ENCODE results near the gene DCHS1. TPM values are rescaled to one million over a fixed set of nuclear protein-coding genes. Genes with fewer than 3 reads are reported as not detected.

Gene DCHS1
- total and polyA plus RNA-seq, 2 donors (not counting 1 experiment from before 2014, with no cell fraction given), result 0.92 to 23.9 TPM

DNA sequence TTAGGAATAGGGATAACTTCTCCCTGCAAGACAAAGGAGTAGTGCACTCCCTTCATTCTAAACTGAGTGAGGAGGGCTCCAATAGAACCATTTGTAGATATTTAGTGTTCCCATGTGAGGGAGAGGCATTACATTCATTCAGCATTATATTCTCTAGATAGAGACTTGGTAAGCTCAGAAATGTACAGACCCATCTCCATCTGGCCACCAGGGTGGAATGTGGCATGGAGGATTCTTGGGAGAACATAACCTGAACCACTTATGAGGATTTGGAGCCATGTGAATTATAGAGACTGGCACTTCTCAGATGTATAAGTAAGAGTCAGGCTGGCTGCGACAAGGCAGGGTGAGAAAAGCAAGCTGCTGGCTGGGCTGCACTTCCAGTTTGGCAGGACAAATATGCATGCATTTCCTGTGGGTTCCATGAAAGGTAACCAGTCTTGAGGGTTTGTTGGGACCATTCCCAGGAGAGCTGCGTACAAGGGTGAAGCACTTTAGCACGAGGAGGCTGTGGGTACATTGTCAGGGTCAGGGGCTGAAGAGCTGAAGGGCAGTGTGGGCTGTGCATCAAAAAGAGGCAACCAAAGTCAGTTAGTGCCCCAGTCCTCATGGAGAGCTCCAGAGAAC lies 61.4 kb downstream of the DCHS1 start:
- Histone ChIP-seq H2AFZ (ENCODE audit: low read length) (no peak overlapping the region), H3K79me2 (ENCODE audit: control insufficient read depth, insufficient read depth, low read length) (peaks cover 2% of the 10 kb centered on the region), H3K4me3 (replicated peaks in 1 of 4; ENCODE audit: control extremely low read depth in 1 of 4, insufficient read depth in 1 of 4, low read depth in 3 of 4, low read length in 4 of 4) (no peak overlapping the region), H3K27me3 (ENCODE audit: control insufficient read depth, insufficient read depth, low read length) (no peaks in the 10 kb centered on the region), H3K27ac (ENCODE audit: insufficient read depth, low read length) (no peak overlapping the region), H3K4me2 (ENCODE audit: extremely low read depth, insufficient read depth, low read length) (no peak overlapping the region), H3K9ac (ENCODE audit: insufficient read depth, low read length) (no peak overlapping the region), H3K4me1 (ENCODE audit: control insufficient read depth, extremely low read depth, insufficient read depth, low read length) (no peaks in the 10 kb centered on the region), H4K20me1 (ENCODE audit: control insufficient read depth, extremely low read depth, insufficient read depth, low read length) (no peaks in the 10 kb centered on the region), H3K9me3 (ENCODE audit: control insufficient read depth, insufficient read depth, low read depth, low read length) (no peaks in the 10 kb centered on the region), H3K36me3 (ENCODE audit: control insufficient read depth, insufficient read depth, low read length) (peaks cover 3% of the 10 kb centered on the region)
- no peak for DNase-seq (ENCODE audit: low read depth in 2 of 2)
- TF ChIP-seq CTCF (conservative IDR thresholded peaks at IDR 0.05 in 1 of 2, IDR thresholded peaks at IDR 0.05 in 1 of 2; ENCODE audit: low read depth in 1 of 2, low read length in 2 of 2) (no peak), EZH2 (IDR thresholded peaks at IDR 0.05; ENCODE audit: low read length, missing control alignments) (no peak)

DNA sequence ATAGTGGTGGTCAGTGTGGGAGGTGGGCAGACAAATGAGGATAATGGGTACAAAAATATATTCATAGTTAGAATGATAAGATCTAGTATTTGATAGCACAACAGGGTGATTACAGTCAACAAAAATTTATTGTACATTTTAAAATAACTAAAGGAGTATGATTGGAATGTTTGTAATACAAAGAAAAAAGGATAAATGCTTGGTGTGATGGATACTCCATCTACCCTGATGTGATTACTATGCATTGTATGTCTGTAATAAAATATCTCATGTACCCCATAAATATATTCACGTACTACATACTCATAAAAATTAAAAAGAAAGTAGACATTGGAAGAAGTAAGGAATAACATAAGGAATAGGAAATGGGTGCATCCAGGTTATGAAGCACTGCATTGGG lies 67.6 kb downstream of the DCHS1 start:
- H3K36me3 ChIP-seq (ENCODE audit: control insufficient read depth, insufficient read depth, low read length), result no peaks in the 10 kb centered on the region

DNA sequence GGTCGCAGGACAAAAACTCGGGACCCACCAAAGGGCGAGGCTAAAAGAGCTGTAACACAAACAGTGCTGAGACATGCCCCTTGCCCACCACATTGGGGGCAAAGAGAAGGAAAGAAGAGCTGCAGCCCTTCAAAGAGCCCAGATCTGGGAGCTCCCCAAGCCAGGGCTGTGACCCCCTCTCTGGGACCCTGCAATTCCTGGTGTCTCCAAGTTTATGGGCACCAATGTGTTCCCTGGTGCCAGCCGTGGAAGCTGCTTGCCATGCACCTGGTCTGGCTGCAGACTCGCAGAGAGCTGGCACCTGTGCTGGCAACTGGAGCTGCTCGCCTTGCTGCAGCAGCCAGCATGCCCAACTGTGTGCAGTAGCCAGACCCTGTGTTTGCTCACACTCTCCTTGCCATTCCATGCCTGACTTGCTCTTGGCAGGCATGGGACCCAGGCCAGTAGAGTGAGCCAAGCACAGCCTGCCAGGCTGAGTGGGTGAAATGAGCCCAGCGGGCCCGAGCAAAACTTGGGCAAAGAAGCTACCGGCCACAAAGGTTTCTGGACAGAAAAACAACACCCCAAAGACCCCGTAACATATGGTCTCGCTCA lies 68.2 kb downstream of the DCHS1 start:
- no peak overlapping the region for H2AFZ ChIP-seq (ENCODE audit: low read length)
- no peaks in the 10 kb centered on the region for H3K36me3 ChIP-seq (ENCODE audit: control insufficient read depth, insufficient read depth, low read length)
- no peaks in the 10 kb centered on the region for H3K9me3 ChIP-seq (ENCODE audit: control insufficient read depth, insufficient read depth, low read depth, low read length)
- no peaks in the 10 kb centered on the region for H3K4me1 ChIP-seq (ENCODE audit: control insufficient read depth, extremely low read depth, insufficient read depth, low read length)
- no peak overlapping the region for H3K4me3 ChIP-seq (replicated peaks in 1 of 4; ENCODE audit: control extremely low read depth in 1 of 4, insufficient read depth in 1 of 4, low read depth in 3 of 4, low read length in 4 of 4)
- no peaks in the 10 kb centered on the region for H3K79me2 ChIP-seq (ENCODE audit: control insufficient read depth, insufficient read depth, low read length)
- no peak overlapping the region for H3K9ac ChIP-seq (ENCODE audit: insufficient read depth, low read length)
- DNase-seq (ENCODE audit: low read depth in 2 of 2), result no peak
- no peak overlapping the region for H3K4me2 ChIP-seq (ENCODE audit: extremely low read depth, insufficient read depth, low read length)
- no peaks in the 10 kb centered on the region for H4K20me1 ChIP-seq (ENCODE audit: control insufficient read depth, extremely low read depth, insufficient read depth, low read length)
- no peaks in the 10 kb centered on the region for H3K27me3 ChIP-seq (ENCODE audit: control insufficient read depth, insufficient read depth, low read length)
- TF ChIP-seq CTCF (conservative IDR thresholded peaks at IDR 0.05 in 1 of 2, IDR thresholded peaks at IDR 0.05 in 1 of 2; ENCODE audit: low read depth in 1 of 2, low read length in 2 of 2), result no peak
- no peak for TF ChIP-seq EZH2 (IDR thresholded peaks at IDR 0.05; ENCODE audit: low read length, missing control alignments)
- no peak overlapping the region for H3K27ac ChIP-seq (ENCODE audit: insufficient read depth, low read length)

More for the DNA sequence above, 67.6 kb downstream of the DCHS1 start:
- no peak for TF ChIP-seq EZH2 (IDR thresholded peaks at IDR 0.05; ENCODE audit: low read length, missing control alignments)
- no peak for TF ChIP-seq CTCF (conservative IDR thresholded peaks at IDR 0.05 in 1 of 2, IDR thresholded peaks at IDR 0.05 in 1 of 2; ENCODE audit: low read depth in 1 of 2, low read length in 2 of 2)
- H3K9me3 ChIP-seq (ENCODE audit: control insufficient read depth, insufficient read depth, low read depth, low read length), result no peaks in the 10 kb centered on the region
- H3K4me2 ChIP-seq (ENCODE audit: extremely low read depth, insufficient read depth, low read length), result no peak overlapping the region
- no peaks in the 10 kb centered on the region for H3K27me3 ChIP-seq (ENCODE audit: control insufficient read depth, insufficient read depth, low read length)
- H4K20me1 ChIP-seq (ENCODE audit: control insufficient read depth, extremely low read depth, insufficient read depth, low read length), result no peaks in the 10 kb centered on the region
- no peak overlapping the region for H2AFZ ChIP-seq (ENCODE audit: low read length)
- H3K9ac ChIP-seq (ENCODE audit: insufficient read depth, low read length), result no peak overlapping the region
- H3K4me3 ChIP-seq (replicated peaks in 1 of 4; ENCODE audit: control extremely low read depth in 1 of 4, insufficient read depth in 1 of 4, low read depth in 3 of 4, low read length in 4 of 4), result no peak overlapping the region
- H3K27ac ChIP-seq (ENCODE audit: insufficient read depth, low read length), result no peak overlapping the region
- DNase-seq (ENCODE audit: low read depth in 2 of 2), result no peak
- H3K4me1 ChIP-seq (ENCODE audit: control insufficient read depth, extremely low read depth, insufficient read depth, low read length), result no peaks in the 10 kb centered on the region
- no peaks in the 10 kb centered on the region for H3K79me2 ChIP-seq (ENCODE audit: control insufficient read depth, insufficient read depth, low read length)
